HCT116 (cell line): ENCODE data around the gene NSUN4. TPM values are rescaled to one million over a fixed set of nuclear protein-coding genes. Genes with fewer than 3 reads are reported as not detected.

Experiments used
- ATAC-seq: fragments of 200-7000 bp; cut with Tn5 transposase; 2 replicates; pipeline ENCODE4 v1.9.1; 2020; ENCODE audit warnings: mild to moderate bottlenecking, moderate library complexity
- BruUV-seq: library from RNA; stranded (reverse); fragments of 400-500 nt; replicated peaks from 2 replicates; lab custom pipeline; 2021; lab: Mats Ljungman, UMichigan
- CTCF ChIA-PET: fragments of 300-600 bp; sonication (Branson Sonifier 250); formaldehyde crosslinking; loops from one replicate; lab custom pipeline; 2021; ENCODE audit warnings: antibody characterized with exemption; lab: Charles Lee
- POLR2A ChIA-PET: fragments of 300-600, 350-600 bp; sonication (Branson Sonifier 250); formaldehyde crosslinking; loops from one replicate; lab custom pipeline; 2021; ENCODE audit warnings: antibody characterized with exemption; lab: Charles Lee
- RAD21 ChIA-PET, 2 experiments: fragments of 300-600 bp; sonication (Branson Sonifier 250); formaldehyde crosslinking; loops; one replicate each; lab custom pipeline; 2023; ENCODE audit warnings: low total read pairs in 2 of 2; ENCODE audit not compliant: uncharacterized antibody in 2 of 2, unreplicated experiment in 2 of 2, low non-redundant PET in 1 of 2; lab: Charles Lee
- DNase-seq: peaks from one replicate; pipeline ENCODE4 v3.0.0-alpha.2; 2010; ENCODE audit warnings: low read depth, low spot score
- H2AFZ ChIP-seq: fragments of 200-600 bp; shearing (Covaris generic), sonication (generic); 2 replicates; pipeline ENCODE4 v1.6.1; 2017; ENCODE audit warnings: low read depth, mixed run types, mixed read lengths, antibody characterized with exemption, low read length; ENCODE audit not compliant: poor library complexity, severe bottlenecking
- H3K27ac ChIP-seq: 2 replicates; pipeline ENCODE4 v1.5.1; 2012; ENCODE audit warnings: low read depth, low read length
- H3K27me3 ChIP-seq: fragments of 200-600 bp; sonication (generic); 2 replicates; pipeline ENCODE4 v1.6.1; 2016; ENCODE audit warnings: mixed run types, low read length, mixed read lengths; ENCODE audit not compliant: insufficient read depth
- H3K36me3 ChIP-seq, 2 experiments: fragments of 200-500 bp in 1 of 2; fragments of 200-600 bp in 1 of 2; sonication (Bioruptor generic) in 1 of 2; sonication (generic) in 1 of 2; 2 replicates each; pipeline versions ENCODE4 v1.5.1 to v1.6.1; 2014 to 2016; ENCODE audit warnings: low read length in 2 of 2, inconsistent platforms in 1 of 2, mixed read lengths in 1 of 2, mixed run types in 1 of 2; ENCODE audit not compliant: insufficient read depth in 2 of 2, control insufficient read depth in 1 of 2
- H3K4me1 ChIP-seq, 2 experiments: fragments of 200-600 bp in 1 of 2; sonication (generic) in 1 of 2; 2 replicates each; pipeline versions ENCODE4 v1.5.1 to v1.6.1; 2012 to 2017; ENCODE audit warnings: low read length in 2 of 2, inconsistent platforms in 1 of 2, mild to moderate bottlenecking in 1 of 2, mixed read lengths in 1 of 2, mixed run types in 1 of 2, moderate library complexity in 1 of 2; ENCODE audit not compliant: insufficient read depth in 2 of 2, control insufficient read depth in 1 of 2
- H3K4me2 ChIP-seq: fragments of 200-600 bp; sonication (generic); 2 replicates; pipeline ENCODE4 v1.6.1; 2017; ENCODE audit warnings: mixed run types, low read length, mixed read lengths
- H3K4me3 ChIP-seq, 2 experiments: fragments of 200-600 bp in 1 of 2; sonication (generic) in 1 of 2; replicated peaks in 1 of 2; 2 replicates each; pipeline ENCODE4 v1.5.1; 2011 to 2016; ENCODE audit warnings: low read length in 2 of 2, control low read depth in 1 of 2, low read depth in 1 of 2, mild to moderate bottlenecking in 1 of 2, mixed read lengths in 1 of 2, mixed run types in 1 of 2
- H3K79me2 ChIP-seq: fragments of 200-600 bp; sonication (generic); 2 replicates; pipeline ENCODE4 v1.6.1; 2017; ENCODE audit warnings: mild to moderate bottlenecking, mixed run types, low read length, moderate library complexity, mixed read lengths; ENCODE audit not compliant: insufficient read depth
- H3K9ac ChIP-seq: fragments of 200-600 bp; sonication (generic); 2 replicates; pipeline ENCODE4 v1.6.1; 2016; ENCODE audit warnings: low read length, mixed read lengths
- H3K9me2 ChIP-seq: fragments of 200-600 bp; sonication (generic), shearing (Covaris generic); 2 replicates; pipeline ENCODE4 v1.6.1; 2017; ENCODE audit warnings: mixed run types, mild to moderate bottlenecking, moderate library complexity; ENCODE audit not compliant: insufficient read depth
- H3K9me3 ChIP-seq, 2 experiments: fragments of 200-500 bp in 1 of 2; fragments of 200-600 bp in 1 of 2; sonication (Bioruptor generic) in 1 of 2; sonication (generic) in 1 of 2; 2 replicates each; pipeline ENCODE4 v1.6.1; 2014 to 2017; ENCODE audit warnings: low read length in 2 of 2, mixed read lengths in 2 of 2, inconsistent platforms in 1 of 2, low read depth in 1 of 2, mild to moderate bottlenecking in 1 of 2, mixed run types in 1 of 2, moderate library complexity in 1 of 2; ENCODE audit not compliant: control insufficient read depth in 1 of 2, insufficient read depth in 1 of 2
- H4K20me1 ChIP-seq: fragments of 200-600 bp; sonication (generic), shearing (Covaris generic); 2 replicates; pipeline ENCODE4 v1.6.1; 2017; ENCODE audit warnings: mixed run types, mild to moderate bottlenecking, moderate library complexity; ENCODE audit not compliant: insufficient read depth
- ATF3 ChIP-seq: IDR thresholded peaks from 2 replicates; pipeline ENCODE4 v1.6.1; 2012
- CEBPB ChIP-seq: IDR thresholded peaks from 2 replicates; pipeline ENCODE4 v1.6.1; 2012; ENCODE audit warnings: low read depth
- ELF1 ChIP-seq: IDR thresholded peaks from 2 replicates; pipeline ENCODE4 v1.6.1; 2012; ENCODE audit warnings: low read depth, borderline replicate concordance
- FOSL1 ChIP-seq: IDR thresholded peaks from 2 replicates; pipeline ENCODE4 v1.6.1; 2012; ENCODE audit warnings: low read depth
- RAD21 ChIP-seq: IDR thresholded peaks from 2 replicates; pipeline ENCODE4 v1.6.1; 2012; ENCODE audit warnings: low read depth, mild to moderate bottlenecking
- SRF ChIP-seq: IDR thresholded peaks from 2 replicates; pipeline ENCODE4 v1.6.1; 2012; ENCODE audit warnings: low read depth
- ZBTB33 ChIP-seq: IDR thresholded peaks from 2 replicates; pipeline ENCODE4 v1.6.1; 2011; ENCODE audit warnings: mild to moderate bottlenecking, low read length, moderate library complexity; ENCODE audit not compliant: insufficient replicate concordance; ENCODE audit errors: extremely low read depth
- intact Hi-C: fragments of 100-400 bp; cut with micrococcal nuclease; formaldehyde crosslinking; loops from 2 replicates; pipeline ENCODE4 v1.10.0; 2022
- total RNA-seq: library from RNA; stranded (reverse); gene quantifications from one replicate; pipeline ENCODE4 v1.2.1, GENCODE V29; 2021; ENCODE audit not compliant: unreplicated experiment
- TF ChIP-seq, protein P1 (sequence below): IDR thresholded peaks from 2 replicates; pipeline ENCODE4 v1.6.1; 2012; ENCODE audit warnings: low read depth

The NSUN4 gene
- total RNA-seq, 1 experiment from 2014 or later: 27.8 TPM

- BruUV-seq: no TSS peak
- intact Hi-C loops: no loop called here
- Histone ChIP-seq H3K36me3 (peaks cover 6 to 26% of the 10 kb centered on the region in 2 experiments; a peak in 3 of 4 replicates), H3K79me2 (peaks cover 50% of the 10 kb centered on the region), H3K4me3 (no peak overlapping the region), H3K27ac (no peak overlapping the region), H3K27me3 (no peaks in the 10 kb centered on the region), H3K4me1 (peaks cover 2 to 12% of the 10 kb centered on the region in 2 experiments; a peak in 3 of 4 replicates), H3K9me2 (no peaks in the 10 kb centered on the region), H2AFZ (no peak overlapping the region), H4K20me1 (no peaks in the 10 kb centered on the region), H3K9me3 (no peaks in the 10 kb centered on the region), H3K9ac (no peak overlapping the region), H3K4me2 (no peak overlapping the region)
- ATAC-seq (no peak), DNase-seq (no peak)
- POLR2A ChIA-PET: no interaction called here
- RAD21 ChIA-PET: no interaction called here
- TF ChIP-seq, protein P1, sequence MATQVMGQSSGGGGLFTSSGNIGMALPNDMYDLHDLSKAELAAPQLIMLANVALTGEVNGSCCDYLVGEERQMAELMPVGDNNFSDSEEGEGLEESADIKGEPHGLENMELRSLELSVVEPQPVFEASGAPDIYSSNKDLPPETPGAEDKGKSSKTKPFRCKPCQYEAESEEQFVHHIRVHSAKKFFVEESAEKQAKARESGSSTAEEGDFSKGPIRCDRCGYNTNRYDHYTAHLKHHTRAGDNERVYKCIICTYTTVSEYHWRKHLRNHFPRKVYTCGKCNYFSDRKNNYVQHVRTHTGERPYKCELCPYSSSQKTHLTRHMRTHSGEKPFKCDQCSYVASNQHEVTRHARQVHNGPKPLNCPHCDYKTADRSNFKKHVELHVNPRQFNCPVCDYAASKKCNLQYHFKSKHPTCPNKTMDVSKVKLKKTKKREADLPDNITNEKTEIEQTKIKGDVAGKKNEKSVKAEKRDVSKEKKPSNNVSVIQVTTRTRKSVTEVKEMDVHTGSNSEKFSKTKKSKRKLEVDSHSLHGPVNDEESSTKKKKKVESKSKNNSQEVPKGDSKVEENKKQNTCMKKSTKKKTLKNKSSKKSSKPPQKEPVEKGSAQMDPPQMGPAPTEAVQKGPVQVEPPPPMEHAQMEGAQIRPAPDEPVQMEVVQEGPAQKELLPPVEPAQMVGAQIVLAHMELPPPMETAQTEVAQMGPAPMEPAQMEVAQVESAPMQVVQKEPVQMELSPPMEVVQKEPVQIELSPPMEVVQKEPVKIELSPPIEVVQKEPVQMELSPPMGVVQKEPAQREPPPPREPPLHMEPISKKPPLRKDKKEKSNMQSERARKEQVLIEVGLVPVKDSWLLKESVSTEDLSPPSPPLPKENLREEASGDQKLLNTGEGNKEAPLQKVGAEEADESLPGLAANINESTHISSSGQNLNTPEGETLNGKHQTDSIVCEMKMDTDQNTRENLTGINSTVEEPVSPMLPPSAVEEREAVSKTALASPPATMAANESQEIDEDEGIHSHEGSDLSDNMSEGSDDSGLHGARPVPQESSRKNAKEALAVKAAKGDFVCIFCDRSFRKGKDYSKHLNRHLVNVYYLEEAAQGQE: no peak
- CTCF ChIA-PET: no interaction called here
Measured at GRCh38 chr1:46298387-46298786, 42.2 kb upstream of the NSUN4 start.

DNA sequence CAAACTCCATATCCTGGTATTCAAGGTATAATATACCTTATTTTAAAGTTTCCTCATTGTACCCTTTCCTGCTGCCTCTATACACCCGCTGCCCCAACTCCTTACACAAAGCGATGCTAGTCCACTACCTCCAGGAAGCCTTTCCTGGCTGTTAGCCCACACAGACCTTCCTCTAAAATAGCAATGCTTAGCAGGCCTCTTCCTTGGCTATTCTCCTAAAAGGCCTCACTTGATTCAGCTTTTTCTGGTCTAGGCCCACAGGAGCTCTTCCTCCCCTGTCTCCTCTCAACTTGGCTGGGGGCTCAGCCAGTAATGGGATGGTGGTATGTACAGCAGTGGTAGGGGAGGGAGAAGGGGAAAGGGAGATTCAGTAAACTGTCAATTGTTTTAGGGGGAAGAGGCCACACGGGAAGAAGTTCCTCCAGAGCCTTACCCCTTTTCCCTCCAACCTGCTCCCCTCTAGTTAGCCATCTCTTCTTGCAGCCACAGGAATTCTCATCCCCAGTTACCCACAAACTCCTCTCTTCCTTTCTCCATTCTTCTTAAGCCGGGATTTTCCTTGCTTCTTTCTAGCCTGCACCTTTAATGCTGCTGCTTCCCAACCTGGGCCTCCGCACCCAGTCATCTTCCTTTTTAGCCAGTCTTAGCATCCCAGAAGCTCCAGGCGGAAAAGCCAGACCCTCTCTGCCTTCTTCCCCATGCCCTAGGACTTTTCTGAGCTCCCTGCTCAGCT is 39.8 kb upstream of the NSUN4 start:
- Histone ChIP-seq H4K20me1 (no peaks in the 10 kb centered on the region), H3K4me2 (peak overlapping the region; percentile 87), H3K9me3 (no peaks in the 10 kb centered on the region), H3K4me1 (peaks cover 7 to 19% of the 10 kb centered on the region in 2 experiments; a peak in 3 of 4 replicates), H3K9me2 (no peaks in the 10 kb centered on the region), H3K4me3 (peak overlapping the region; percentile 81 to 92), H3K79me2 (peaks cover 75% of the 10 kb centered on the region), H2AFZ (no peak overlapping the region), H3K27me3 (no peaks in the 10 kb centered on the region), H3K36me3 (peaks cover 3 to 18% of the 10 kb centered on the region in 2 experiments; a peak in 3 of 4 replicates), H3K27ac (peak overlapping the region; percentile 94), H3K9ac (peak overlapping the region; percentile 87)
- DNase-seq: no peak
- POLR2A ChIA-PET: no interaction called here
- CTCF ChIA-PET: no interaction called here
- TSS peak; percentile 22 for BruUV-seq
- intact Hi-C loops: no loop called here
- RAD21 ChIA-PET: no interaction called here
- ATAC-seq: no peak
- TF ChIP-seq ZBTB33 (no peak), ATF3 (no peak), ELF1 (no peak), CEBPB (no peak), RAD21 (no peak), SRF (no peak), FOSL1 (no peak)
- TF ChIP-seq, protein P1: no peak
